ENCODE results near the gene APOA5. TPM values are rescaled to one million over a fixed set of nuclear protein-coding genes. Genes with fewer than 3 reads are reported as not detected.

Gene APOA5
- total and polyA plus RNA-seq, 2 donors (not counting 3 experiments of a cell fraction or from before 2014, with no cell fraction given) = not detected

DNA sequence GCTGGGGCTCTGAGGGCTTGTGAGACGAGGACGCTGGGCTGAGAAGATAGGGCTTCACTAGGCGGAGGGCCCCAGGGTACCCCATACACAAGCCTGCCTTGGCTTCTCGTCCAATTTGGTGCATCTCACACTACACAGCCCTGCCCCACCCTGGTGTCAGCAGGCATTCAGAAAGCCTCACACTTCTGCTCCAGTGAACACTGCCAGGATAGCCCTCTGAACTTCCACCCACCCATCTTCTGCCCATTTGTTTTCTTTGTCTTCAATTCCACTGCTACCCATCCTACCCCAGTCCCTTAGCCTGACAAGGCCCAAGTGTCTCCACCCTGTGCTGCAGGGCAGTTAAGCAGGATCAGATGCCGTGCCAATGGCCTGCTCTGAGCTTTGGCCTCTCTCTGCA is 17.0 kb downstream of the APOA5 start:
- ChIA-PET POLR2A (no interaction called here), CTCF (interaction anchor here (1.1 to 1.8 kb wide), 2 partner anchors 13 to 17 kb away, joined by 3 to 7 read pairs; partner anchors contain the start of genes APOA5 and ZPR1)
- Histone ChIP-seq H3K9ac (replicated peaks; ENCODE audit: extremely low read depth, insufficient read depth, low read length) (no peak overlapping the region), H3K4me3 (replicated peaks in 1 of 3; ENCODE audit: insufficient read depth in 1 of 3, low read depth in 1 of 3, low read length in 3 of 3) (no peak overlapping the region), H3K27ac (ENCODE audit: insufficient read depth, low read depth, low read length) (no peak overlapping the region), H3K4me1 (ENCODE audit: control insufficient read depth, extremely low read depth, insufficient read depth, low read length) (peaks cover 12% of the 10 kb centered on the region), H2AFZ (ENCODE audit: low read depth, low read length) (no peak overlapping the region), H3K27me3 (ENCODE audit: control insufficient read depth in 2 of 2, insufficient read depth in 2 of 2, low read length in 2 of 2) (no peaks in the 10 kb centered on the region), H3K9me1 (replicated peaks; ENCODE audit: control insufficient read depth, extremely low read depth, insufficient read depth, low read length) (no peaks in the 10 kb centered on the region), H3K9me3 (replicated peaks; ENCODE audit: control insufficient read depth, insufficient read depth, low read length) (no peaks in the 10 kb centered on the region), H3K36me3 (ENCODE audit: control insufficient read depth in 2 of 2, extremely low read depth in 1 of 2, insufficient read depth in 2 of 2, low read length in 2 of 2) (peaks cover 11 to 15% of the 10 kb centered on the region in 2 experiments), H4K20me1 (replicated peaks; ENCODE audit: control insufficient read depth, extremely low read depth, insufficient read depth, low read length) (no peaks in the 10 kb centered on the region), H3K4me2 (ENCODE audit: insufficient read depth, low read length) (no peak overlapping the region), H3K79me2 (ENCODE audit: control insufficient read depth, insufficient read depth, low read length) (peaks cover 19% of the 10 kb centered on the region)
- DNase-seq (ENCODE audit: low read depth, low spot score) = no peak
- intact Hi-C loops (cut with micrococcal nuclease) = no loop called here
- dilution Hi-C loops (cut with MboI; ENCODE audit: extremely low pct_ligation_motif_present, low sequenced_read_pairs) = no loop called here
- BruUV-seq (replicated peaks) = no TSS peak
- TF ChIP-seq POLR2A (IDR thresholded peaks at IDR 0.05; ENCODE audit: low read depth, low read length) (no peak), MYC (IDR thresholded peaks at IDR 0.05; ENCODE audit: low read depth, low read length) (no peak), FOS (IDR thresholded peaks at IDR 0.05; ENCODE audit: borderline replicate concordance, insufficient read depth, low read length) (no peak)
- TF ChIP-seq, protein P1, sequence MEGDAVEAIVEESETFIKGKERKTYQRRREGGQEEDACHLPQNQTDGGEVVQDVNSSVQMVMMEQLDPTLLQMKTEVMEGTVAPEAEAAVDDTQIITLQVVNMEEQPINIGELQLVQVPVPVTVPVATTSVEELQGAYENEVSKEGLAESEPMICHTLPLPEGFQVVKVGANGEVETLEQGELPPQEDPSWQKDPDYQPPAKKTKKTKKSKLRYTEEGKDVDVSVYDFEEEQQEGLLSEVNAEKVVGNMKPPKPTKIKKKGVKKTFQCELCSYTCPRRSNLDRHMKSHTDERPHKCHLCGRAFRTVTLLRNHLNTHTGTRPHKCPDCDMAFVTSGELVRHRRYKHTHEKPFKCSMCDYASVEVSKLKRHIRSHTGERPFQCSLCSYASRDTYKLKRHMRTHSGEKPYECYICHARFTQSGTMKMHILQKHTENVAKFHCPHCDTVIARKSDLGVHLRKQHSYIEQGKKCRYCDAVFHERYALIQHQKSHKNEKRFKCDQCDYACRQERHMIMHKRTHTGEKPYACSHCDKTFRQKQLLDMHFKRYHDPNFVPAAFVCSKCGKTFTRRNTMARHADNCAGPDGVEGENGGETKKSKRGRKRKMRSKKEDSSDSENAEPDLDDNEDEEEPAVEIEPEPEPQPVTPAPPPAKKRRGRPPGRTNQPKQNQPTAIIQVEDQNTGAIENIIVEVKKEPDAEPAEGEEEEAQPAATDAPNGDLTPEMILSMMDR (IDR thresholded peaks at IDR 0.05; ENCODE audit: extremely low read depth in 1 of 2, insufficient read depth in 1 of 2, low read depth in 1 of 2, low read length in 2 of 2) = no peak
- FAIRE-seq = no peak
